OCI-LY3 (cell line): ENCODE results near the gene SLC29A3.
A peak's percentile ranks its signal among the peaks of the same experiment; 100 is the strongest.

Source experiments
- H2AFZ ChIP-seq: fragments of 200-600, 300-600 bp; shearing (Covaris generic); 2 replicates; pipeline ENCODE4 v1.6.0; 2014; ENCODE audit warnings: antibody characterized with exemption, low read depth, low read length
- H3K27ac ChIP-seq: fragments of 200-600, 300-600 bp; sonication (generic); 2 replicates; pipeline ENCODE4 v1.5.1; 2014; ENCODE audit warnings: mild to moderate bottlenecking, low read length, moderate library complexity, mixed read lengths
- H3K27me3 ChIP-seq: fragments of 200-600, 300-600 bp; sonication (generic); 2 replicates; pipeline ENCODE4 v1.6.1; 2014; ENCODE audit warnings: low read depth, low read length, mixed read lengths
- H3K36me3 ChIP-seq: fragments of 200-600, 300-600 bp; sonication (generic); replicated peaks from 2 replicates; pipeline ENCODE3; 2014; ENCODE audit warnings: low read depth, low read length, mixed read lengths
- H3K4me1 ChIP-seq: fragments of 300-600, 200-600 bp; sonication (generic); 2 replicates; pipeline ENCODE4 v1.6.1; 2014; ENCODE audit warnings: low read length, mixed read lengths
- H3K4me2 ChIP-seq: fragments of 200-600, 300-600 bp; sonication (generic); 2 replicates; pipeline ENCODE4 v1.6.1; 2014; ENCODE audit warnings: low read length, mixed read lengths
- H3K4me3 ChIP-seq: fragments of 300-600, 200-600 bp; sonication (generic); 2 replicates; pipeline ENCODE4 v1.5.1; 2014; ENCODE audit warnings: antibody characterized with exemption, mild to moderate bottlenecking, low read length, moderate library complexity
- H3K79me2 ChIP-seq: fragments of 300-600, 200-600 bp; shearing (Covaris generic); 2 replicates; pipeline ENCODE4 v1.6.1; 2014; ENCODE audit warnings: mild to moderate bottlenecking, low read length, mixed read lengths
- H3K9ac ChIP-seq: fragments of 300-600, 200-600 bp; shearing (Covaris generic); 2 replicates; pipeline ENCODE4 v1.6.0; 2014; ENCODE audit warnings: mild to moderate bottlenecking, low read length, moderate library complexity
- H3K9me3 ChIP-seq: fragments of 200-600, 300-600 bp; shearing (Covaris generic); 2 replicates; pipeline ENCODE4 v1.6.1; 2014; ENCODE audit warnings: low read length, mixed read lengths; ENCODE audit not compliant: insufficient read depth
- H4K20me1 ChIP-seq: fragments of 200-600, 300-600 bp; sonication (generic); 2 replicates; pipeline ENCODE4 v1.6.1; 2016; ENCODE audit warnings: low read length, mixed read lengths; ENCODE audit not compliant: insufficient read depth
- EZH2phosphoT487 ChIP-seq: fragments of 200-600 bp; shearing (Covaris generic); IDR thresholded peaks from 2 replicates; pipeline ENCODE4 v1.6.1; 2018; ENCODE audit warnings: antibody characterized with exemption, mixed run types, low read depth
- TF ChIP-seq, protein P1 (sequence below): fragments of 200-600, 300-600 bp; sonication (generic); IDR thresholded peaks from 2 replicates; pipeline ENCODE4 v1.5.1; 2014; ENCODE audit warnings: antibody characterized with exemption, low read length, low read depth

The SLC29A3 gene

DNA sequence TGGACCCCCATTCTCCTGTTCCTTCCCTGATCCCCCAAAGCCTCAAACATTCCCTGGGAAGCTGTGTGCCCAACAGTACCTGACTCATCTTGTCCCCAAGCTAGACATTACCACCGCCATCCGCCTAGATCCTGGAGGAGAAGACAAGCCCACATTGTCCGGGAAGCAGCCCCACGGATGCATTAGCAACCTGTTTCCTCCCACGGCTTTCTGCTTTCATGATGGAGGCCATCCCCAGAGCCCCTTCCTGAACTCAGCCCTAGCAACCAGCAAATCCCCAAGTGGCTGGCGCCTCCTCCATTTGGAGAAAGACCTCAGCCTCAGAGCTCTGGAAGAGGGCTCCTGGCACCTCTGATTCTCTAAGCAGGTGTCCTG, 2.3 kb upstream of the SLC29A3 start:
- Histone ChIP-seq H3K9me3 (no peaks in the 10 kb centered on the region), H3K27ac (no peak overlapping the region), H3K79me2 (peaks cover 8% of the 10 kb centered on the region), H3K4me1 (peaks cover 22% of the 10 kb centered on the region), H3K36me3 (no peaks in the 10 kb centered on the region), H3K4me3 (no peak overlapping the region), H2AFZ (no peak overlapping the region), H4K20me1 (no peaks in the 10 kb centered on the region), H3K4me2 (no peak overlapping the region), H3K27me3 (no peaks in the 10 kb centered on the region), H3K9ac (no peak overlapping the region)
- TF ChIP-seq EZH2phosphoT487 = no peak

DNA sequence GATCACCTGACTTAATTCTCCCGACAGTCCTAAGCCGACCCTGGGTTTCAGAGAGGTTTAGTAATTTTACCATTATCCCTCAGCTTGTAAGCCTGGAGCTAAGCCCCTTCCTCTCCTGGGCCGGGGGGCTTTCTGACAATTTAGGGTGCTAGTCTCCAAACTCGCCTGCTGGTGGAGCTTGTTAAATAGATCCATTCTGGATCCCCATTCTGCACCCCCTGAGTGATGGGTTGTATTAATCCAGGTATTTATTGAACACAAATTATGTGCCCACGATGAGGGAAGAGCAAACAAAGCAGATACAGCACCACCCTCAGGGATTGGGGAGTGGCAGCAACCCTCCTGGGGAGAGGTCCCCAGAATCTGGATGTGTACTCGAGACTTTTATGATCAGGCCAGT, 1.3 kb upstream of the SLC29A3 start:
- Histone ChIP-seq H3K4me1 (peaks cover 22% of the 10 kb centered on the region), H3K4me3 (no peak overlapping the region), H3K9me3 (no peaks in the 10 kb centered on the region), H3K4me2 (no peak overlapping the region), H3K36me3 (peaks cover under 1% of the 10 kb centered on the region), H3K79me2 (peaks cover 8% of the 10 kb centered on the region), H3K9ac (no peak overlapping the region), H3K27me3 (no peaks in the 10 kb centered on the region), H4K20me1 (no peaks in the 10 kb centered on the region), H2AFZ (no peak overlapping the region), H3K27ac (no peak overlapping the region)
- no peak for TF ChIP-seq EZH2phosphoT487
- TF ChIP-seq, protein P1, sequence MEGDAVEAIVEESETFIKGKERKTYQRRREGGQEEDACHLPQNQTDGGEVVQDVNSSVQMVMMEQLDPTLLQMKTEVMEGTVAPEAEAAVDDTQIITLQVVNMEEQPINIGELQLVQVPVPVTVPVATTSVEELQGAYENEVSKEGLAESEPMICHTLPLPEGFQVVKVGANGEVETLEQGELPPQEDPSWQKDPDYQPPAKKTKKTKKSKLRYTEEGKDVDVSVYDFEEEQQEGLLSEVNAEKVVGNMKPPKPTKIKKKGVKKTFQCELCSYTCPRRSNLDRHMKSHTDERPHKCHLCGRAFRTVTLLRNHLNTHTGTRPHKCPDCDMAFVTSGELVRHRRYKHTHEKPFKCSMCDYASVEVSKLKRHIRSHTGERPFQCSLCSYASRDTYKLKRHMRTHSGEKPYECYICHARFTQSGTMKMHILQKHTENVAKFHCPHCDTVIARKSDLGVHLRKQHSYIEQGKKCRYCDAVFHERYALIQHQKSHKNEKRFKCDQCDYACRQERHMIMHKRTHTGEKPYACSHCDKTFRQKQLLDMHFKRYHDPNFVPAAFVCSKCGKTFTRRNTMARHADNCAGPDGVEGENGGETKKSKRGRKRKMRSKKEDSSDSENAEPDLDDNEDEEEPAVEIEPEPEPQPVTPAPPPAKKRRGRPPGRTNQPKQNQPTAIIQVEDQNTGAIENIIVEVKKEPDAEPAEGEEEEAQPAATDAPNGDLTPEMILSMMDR = peak; percentile 16

DNA sequence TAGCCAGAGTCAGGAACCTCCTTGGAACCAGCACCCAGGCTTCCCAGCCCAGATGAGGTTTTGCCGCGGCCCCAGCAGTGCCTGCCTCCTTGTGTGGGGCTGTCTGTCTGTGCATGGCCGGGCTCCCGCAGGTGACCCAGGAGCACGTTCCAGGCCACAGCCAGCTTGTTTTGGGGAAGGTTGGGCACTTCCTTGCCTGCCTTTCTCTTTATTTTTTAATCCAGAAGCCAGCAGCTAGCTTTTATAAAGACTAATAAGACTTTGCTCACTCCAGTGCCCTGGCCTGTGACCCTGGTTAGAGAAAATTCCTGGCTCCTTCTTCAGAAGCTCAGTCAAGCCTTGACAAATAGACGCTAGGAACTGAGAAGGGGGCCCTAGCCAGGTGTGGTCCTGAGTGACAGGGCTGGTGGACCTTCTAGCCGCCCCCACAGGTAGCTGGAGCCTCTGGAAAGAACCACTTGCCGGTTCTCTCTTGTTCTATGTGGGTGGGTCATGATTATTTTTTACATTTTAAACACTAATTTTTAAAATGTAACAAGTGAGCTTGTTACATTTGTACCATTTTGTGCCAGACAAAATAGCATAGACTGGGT, 837 bp downstream of the SLC29A3 start:
- Histone ChIP-seq H3K27ac (no peak overlapping the region), H4K20me1 (no peaks in the 10 kb centered on the region), H3K27me3 (no peaks in the 10 kb centered on the region), H3K4me1 (peaks cover 16% of the 10 kb centered on the region), H2AFZ (no peak overlapping the region), H3K36me3 (peaks cover 10% of the 10 kb centered on the region), H3K4me3 (peak overlapping the region; percentile 96), H3K79me2 (peaks cover 8% of the 10 kb centered on the region), H3K9ac (peak overlapping the region; percentile 90), H3K9me3 (no peaks in the 10 kb centered on the region), H3K4me2 (peak overlapping the region; percentile 94)
- TF ChIP-seq EZH2phosphoT487 = no peak
- TF ChIP-seq, protein P1 = no peak

DNA sequence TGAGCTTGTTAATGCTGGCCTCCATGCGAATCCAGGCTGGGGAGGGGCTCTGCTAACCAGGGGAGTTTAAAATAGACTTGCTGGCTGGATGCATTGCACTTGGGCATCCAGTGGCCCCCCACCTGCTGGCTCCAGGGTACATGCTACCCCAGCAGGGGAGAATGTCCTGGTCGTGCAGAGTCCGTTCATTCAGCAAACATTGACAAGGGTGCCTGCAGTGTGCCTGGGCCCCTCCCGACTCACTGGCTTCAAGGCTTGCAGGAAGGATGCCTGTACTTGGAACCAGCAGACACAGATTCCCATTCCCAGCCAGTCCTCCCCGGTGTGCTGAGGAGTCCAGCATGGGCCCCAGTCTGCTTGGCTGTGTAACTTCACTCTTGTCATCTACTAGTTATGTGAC, 1.5 kb downstream of the SLC29A3 start:
- H3K79me2 ChIP-seq = peaks cover 8% of the 10 kb centered on the region
- H3K9ac ChIP-seq = no peak overlapping the region
- no peak overlapping the region for H3K4me3 ChIP-seq
- peak overlapping the region; percentile 94; the same call in 1 of the 2 replicates for H3K4me2 ChIP-seq
- no peaks in the 10 kb centered on the region for H3K27me3 ChIP-seq
- peaks cover 10% of the 10 kb centered on the region for H3K36me3 ChIP-seq
- H3K4me1 ChIP-seq = peaks cover 16% of the 10 kb centered on the region
- no peak for TF ChIP-seq EZH2phosphoT487
- TF ChIP-seq, protein P1 = no peak
- H3K9me3 ChIP-seq = no peaks in the 10 kb centered on the region
- H4K20me1 ChIP-seq = no peaks in the 10 kb centered on the region
- no peak overlapping the region for H3K27ac ChIP-seq
- H2AFZ ChIP-seq = no peak overlapping the region

DNA sequence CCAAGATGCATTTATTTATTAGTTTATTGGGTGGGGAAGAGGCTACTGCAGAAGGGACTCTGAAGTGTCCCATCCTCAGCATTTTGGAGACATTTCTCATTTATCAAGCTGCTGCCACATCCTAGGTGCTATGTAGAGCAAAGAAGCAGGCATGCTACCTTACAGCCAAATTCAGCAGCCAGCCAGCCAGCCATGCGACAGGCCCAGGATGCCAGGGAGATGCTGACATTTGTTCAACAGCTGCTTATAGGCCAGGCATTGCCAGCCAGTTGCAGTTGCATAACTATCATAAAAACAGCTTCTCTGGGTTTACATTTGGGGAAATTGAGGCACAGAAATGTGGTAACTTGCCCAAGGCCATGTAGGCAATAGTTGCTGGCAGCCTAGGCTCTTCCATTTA, 2.3 kb downstream of the SLC29A3 start:
- Histone ChIP-seq H3K79me2 (peaks cover 8% of the 10 kb centered on the region), H3K4me2 (no peak overlapping the region), H3K4me3 (no peak overlapping the region), H4K20me1 (no peaks in the 10 kb centered on the region), H3K9ac (no peak overlapping the region), H3K36me3 (peaks cover 10% of the 10 kb centered on the region), H3K27ac (no peak overlapping the region), H2AFZ (no peak overlapping the region), H3K27me3 (no peaks in the 10 kb centered on the region), H3K9me3 (no peaks in the 10 kb centered on the region), H3K4me1 (peaks cover 16% of the 10 kb centered on the region)
- TF ChIP-seq, protein P1 = no peak
- TF ChIP-seq EZH2phosphoT487 = no peak
